Osteocyte (in vitro differentiated cells): ENCODE measurements around the gene FSTL4. TPM values are rescaled to one million over a fixed set of nuclear protein-coding genes. Genes with fewer than 3 reads are reported as not detected.
"Not testable (repeated sequence)": the region's sequence is repeated elsewhere in the genome, so short reads cannot be mapped to it uniquely, and the experiment has no call there.

Experiments
- DNase-seq: peaks from one replicate; pipeline ENCODE4 v3.0.0; 2021; ENCODE audit warnings: mixed read lengths; ENCODE audit not compliant: unreplicated experiment; ENCODE audit errors: extremely low spot score
- H3K27ac Mint-ChIP-seq: one replicate; pipeline ENCODE4 v1.8.0; 2021; ENCODE audit warnings: mild to moderate bottlenecking, mixed read lengths; ENCODE audit not compliant: unreplicated experiment
- H3K27me3 Mint-ChIP-seq: one replicate; pipeline ENCODE4 v1.8.0; 2021; ENCODE audit warnings: mixed read lengths; ENCODE audit not compliant: unreplicated experiment
- H3K36me3 Mint-ChIP-seq: one replicate; pipeline ENCODE4 v1.8.0; 2021; ENCODE audit warnings: mixed read lengths; ENCODE audit not compliant: unreplicated experiment
- H3K4me1 Mint-ChIP-seq: one replicate; pipeline ENCODE4 v1.8.0; 2021; ENCODE audit warnings: mixed read lengths; ENCODE audit not compliant: unreplicated experiment
- H3K4me3 Mint-ChIP-seq: one replicate; pipeline ENCODE4 v1.8.0; 2021; ENCODE audit warnings: mild to moderate bottlenecking, moderate library complexity, mixed read lengths; ENCODE audit not compliant: unreplicated experiment
- H3K9me3 Mint-ChIP-seq: one replicate; pipeline ENCODE4 v1.8.0; 2021; ENCODE audit warnings: mixed read lengths; ENCODE audit not compliant: unreplicated experiment
- CTCF ChIP-seq: fragments of 200-600 bp; sonication (generic); IDR thresholded peaks from 2 replicates; pipeline ENCODE4 v1.5.0; 2021; ENCODE audit warnings: antibody characterized with exemption, mild to moderate bottlenecking, moderate library complexity
- total RNA-seq: library from RNA; stranded (reverse); gene quantifications from 2 replicates; pipeline ENCODE4 v1.2.1, GENCODE V29; 2021

The FSTL4 gene
- total RNA-seq, 1 donor from 2014 or later = not detected

DNA sequence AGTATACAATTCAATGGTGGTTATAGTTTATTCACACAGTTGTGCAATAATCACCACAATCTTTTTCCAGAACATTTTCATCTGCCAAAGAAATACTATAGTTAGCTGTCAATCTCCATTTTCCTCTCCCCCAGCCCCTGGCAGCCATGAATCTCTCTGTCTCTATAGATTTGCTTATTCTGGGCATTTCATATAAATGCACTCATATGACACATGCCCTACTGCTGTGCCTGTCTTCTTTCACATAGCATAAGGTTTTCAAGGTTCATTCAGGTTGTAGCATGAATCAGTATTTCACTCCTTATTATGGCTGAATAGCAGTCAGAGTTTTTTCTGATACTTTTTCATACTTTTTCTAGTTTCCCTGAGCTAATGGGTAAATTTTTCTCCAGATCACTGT is 432.9 kb downstream of the FSTL4 start:
- TF ChIP-seq CTCF = no peak
- H3K4me3 Mint-ChIP-seq = no peak overlapping the region
- H3K4me1 Mint-ChIP-seq = no peaks in the 10 kb centered on the region
- no peaks in the 10 kb centered on the region for H3K9me3 Mint-ChIP-seq
- H3K27me3 Mint-ChIP-seq = peaks cover 12% of the 10 kb centered on the region
- no peak overlapping the region for H3K27ac Mint-ChIP-seq
- DNase-seq = no peak
- no peaks in the 10 kb centered on the region for H3K36me3 Mint-ChIP-seq

DNA sequence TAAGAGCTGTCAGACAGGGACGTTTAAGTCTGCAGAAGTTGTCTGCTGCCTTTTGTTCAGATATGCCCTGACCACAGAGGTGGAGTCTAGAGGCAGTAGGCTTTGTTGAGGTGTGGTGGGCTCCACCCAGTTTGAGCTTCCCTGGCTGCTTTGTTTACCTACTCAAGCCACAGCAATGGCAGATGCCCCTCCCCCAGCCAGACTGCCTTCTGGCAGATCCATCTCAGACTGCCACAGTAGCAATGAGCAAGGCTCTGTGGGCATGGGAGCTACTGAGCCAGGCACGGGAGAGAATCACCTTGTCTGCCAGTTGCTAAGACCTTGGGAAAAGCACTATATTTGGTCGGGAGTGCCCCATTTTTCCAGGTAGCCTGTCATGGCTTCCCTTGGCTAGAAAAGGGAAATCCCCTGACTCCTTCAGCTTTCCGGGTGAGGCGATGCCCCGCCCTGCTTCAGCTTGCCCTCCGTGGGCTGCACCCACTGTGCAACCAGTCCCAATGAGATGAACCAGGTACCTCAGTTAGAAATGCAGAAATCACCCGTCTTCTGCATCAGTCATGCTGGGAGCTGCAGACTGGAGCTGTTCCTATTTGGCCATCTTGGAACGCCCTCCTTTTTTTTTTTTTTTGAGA is 441.5 kb downstream of the FSTL4 start:
- peak; percentile 65 for DNase-seq
- peaks cover 36% of the 10 kb centered on the region for H3K27me3 Mint-ChIP-seq
- not testable (repeated sequence) for H3K4me1 Mint-ChIP-seq, H3K27ac Mint-ChIP-seq, H3K36me3 Mint-ChIP-seq, H3K4me3 Mint-ChIP-seq
- peaks cover 19% of the 10 kb centered on the region for H3K9me3 Mint-ChIP-seq

GRCh38 chr5:133164759-133165158 is 447.6 kb downstream of the FSTL4 start:
- DNase-seq = no peak
- peaks cover 47% of the 10 kb centered on the region for H3K27me3 Mint-ChIP-seq
- TF ChIP-seq CTCF = no peak
- no peaks in the 10 kb centered on the region for H3K4me1 Mint-ChIP-seq
- H3K9me3 Mint-ChIP-seq = peaks cover 17% of the 10 kb centered on the region
- no peak overlapping the region for H3K4me3 Mint-ChIP-seq
- no peak overlapping the region for H3K27ac Mint-ChIP-seq
- no peaks in the 10 kb centered on the region for H3K36me3 Mint-ChIP-seq

- TF ChIP-seq CTCF = no peak
- Mint-ChIP-seq H3K4me1 (no peaks in the 10 kb centered on the region), H3K27me3 (peaks cover 45% of the 10 kb centered on the region), H3K36me3 (no peaks in the 10 kb centered on the region), H3K9me3 (peaks cover 11% of the 10 kb centered on the region), H3K4me3 (no peak overlapping the region), H3K27ac (no peak overlapping the region)
- no peak for DNase-seq
Observed at GRCh38 chr5:133163839-133164238, 448.5 kb downstream of the FSTL4 start.

DNA sequence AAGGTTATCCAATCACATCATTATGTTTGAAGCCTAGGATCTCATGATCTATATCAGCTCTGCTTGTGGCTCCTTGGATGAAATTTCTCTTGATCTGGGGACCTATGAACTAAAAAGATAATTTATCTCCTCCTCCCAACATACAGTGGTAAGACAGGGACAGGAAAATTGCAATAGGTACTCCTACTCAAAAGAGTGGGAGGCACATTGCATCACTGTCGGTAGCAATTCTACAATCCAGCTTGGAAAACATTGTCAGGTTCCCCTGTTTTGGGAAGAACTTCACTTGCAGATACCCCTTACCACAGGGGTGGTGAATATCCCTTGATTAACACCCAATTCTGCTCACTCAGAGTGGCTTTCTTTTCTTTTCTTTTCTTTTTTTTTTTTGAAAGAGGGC is 452.8 kb downstream of the FSTL4 start:
- no peak for DNase-seq
- Mint-ChIP-seq H3K27me3 (peaks cover 43% of the 10 kb centered on the region), H3K27ac (no peak overlapping the region), H3K9me3 (no peaks in the 10 kb centered on the region), H3K36me3 (no peaks in the 10 kb centered on the region), H3K4me3 (no peak overlapping the region), H3K4me1 (no peaks in the 10 kb centered on the region)
- TF ChIP-seq CTCF = no peak
